MM.1S (cell line): Measurements from ENCODE around the gene DYNLT2.

Source experiments
- DNase-seq: peaks from one replicate; pipeline ENCODE4 v3.0.0-alpha.2; 2015
- H2AFZ ChIP-seq: fragments of 300-600 bp; sonication (generic); 2 replicates; pipeline ENCODE4 v1.6.0; 2016; ENCODE audit warnings: antibody characterized with exemption, low read length
- H3F3A ChIP-seq: fragments of 300-600 bp; sonication (generic); 2 replicates; pipeline ENCODE4 v1.6.1; 2016; ENCODE audit warnings: mild to moderate bottlenecking, antibody characterized with exemption, low read length, moderate library complexity, mixed read lengths; ENCODE audit not compliant: insufficient read depth
- H3K27ac ChIP-seq: fragments of 300-600 bp; sonication (generic); 2 replicates; pipeline ENCODE4 v1.5.1; 2016; ENCODE audit warnings: mild to moderate bottlenecking, low read length
- H3K27me3 ChIP-seq: fragments of 300-600 bp; sonication (generic); replicated peaks from 2 replicates; pipeline ENCODE4 v1.6.0; 2016; ENCODE audit warnings: low read length; ENCODE audit not compliant: insufficient read depth
- H3K36me3 ChIP-seq: fragments of 300-600 bp; sonication (generic); replicated peaks from 2 replicates; pipeline ENCODE4 v1.6.1; 2016; ENCODE audit warnings: mild to moderate bottlenecking, low read length, mixed read lengths; ENCODE audit not compliant: insufficient read depth
- H3K4me1 ChIP-seq: fragments of 300-600 bp; sonication (generic); 2 replicates; pipeline ENCODE4 v1.6.1; 2016; ENCODE audit warnings: low read length, mixed read lengths
- H3K4me2 ChIP-seq: fragments of 300-600 bp; sonication (generic); 2 replicates; pipeline ENCODE4 v1.6.0; 2016; ENCODE audit warnings: low read depth, low read length
- H3K4me3 ChIP-seq: fragments of 300-600 bp; sonication (generic); 2 replicates; pipeline ENCODE4 v1.5.1; 2016; ENCODE audit warnings: low read length, mixed read lengths
- H3K79me2 ChIP-seq: fragments of 300-600 bp; sonication (generic); 2 replicates; pipeline ENCODE4 v1.6.1; 2016; ENCODE audit warnings: mixed run types, low read length, mixed read lengths
- H3K9ac ChIP-seq: fragments of 300-600 bp; sonication (generic); 2 replicates; pipeline ENCODE4 v1.6.1; 2016; ENCODE audit warnings: low read length, mixed read lengths
- H3K9me2 ChIP-seq: fragments of 300-600 bp; sonication (generic); replicated peaks from 2 replicates; pipeline ENCODE4 v1.6.1; 2016; ENCODE audit warnings: mild to moderate bottlenecking, low read length, mixed read lengths; ENCODE audit not compliant: insufficient read depth
- H3K9me3 ChIP-seq: fragments of 300-600 bp; sonication (generic); replicated peaks from 2 replicates; pipeline ENCODE4 v1.6.1; 2016; ENCODE audit warnings: mild to moderate bottlenecking, low read length, mixed read lengths; ENCODE audit not compliant: insufficient read depth
- H4K20me1 ChIP-seq: fragments of 300-600 bp; sonication (generic); 2 replicates; pipeline ENCODE4 v1.6.1; 2016; ENCODE audit warnings: mild to moderate bottlenecking, low read length, moderate library complexity, mixed read lengths; ENCODE audit not compliant: insufficient read depth
- EZH2 ChIP-seq: fragments of 300-600 bp; sonication (generic); optimal IDR thresholded peaks from 2 replicates; pipeline ENCODE3; 2017; ENCODE audit warnings: low read depth, mild to moderate bottlenecking, antibody characterized with exemption, low read length, mixed read lengths
- EZH2phosphoT487 ChIP-seq: fragments of 300-600 bp; sonication (generic); IDR thresholded peaks from 2 replicates; pipeline ENCODE4 v1.6.1; 2018; ENCODE audit warnings: antibody characterized with exemption, low read length
- TF ChIP-seq, protein P1 (sequence below): fragments of 300-600 bp; sonication (generic); IDR thresholded peaks from 2 replicates; pipeline ENCODE4 v1.5.1; 2016; ENCODE audit warnings: antibody characterized with exemption, low read length, mixed read lengths

DYNLT2 gene

DNA sequence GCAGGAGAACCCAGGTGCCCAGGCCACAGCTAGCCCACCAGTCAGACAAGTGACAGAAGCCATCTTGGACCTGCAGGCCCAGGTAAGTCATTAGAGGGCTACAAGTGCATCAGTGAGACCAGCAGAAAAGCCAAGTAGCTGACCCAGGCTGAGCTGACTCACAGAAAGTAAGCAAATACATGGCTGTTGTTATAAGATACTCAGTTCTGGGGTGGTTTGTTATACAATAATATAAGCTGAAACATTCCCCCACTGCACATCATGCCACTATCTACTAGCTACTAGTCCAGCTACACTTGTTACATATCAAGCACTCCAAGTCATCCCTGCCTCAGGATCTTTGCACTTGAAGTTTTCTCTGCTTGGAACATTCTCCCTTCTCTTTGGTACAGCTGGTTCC lies 10.0 kb downstream of the DYNLT2 start:
- H3K9me3 ChIP-seq: no peaks in the 10 kb centered on the region
- no peak for DNase-seq
- H3K36me3 ChIP-seq: no peaks in the 10 kb centered on the region
- no peak overlapping the region for H3K27ac ChIP-seq
- no peaks in the 10 kb centered on the region for H3K27me3 ChIP-seq
- H3K79me2 ChIP-seq: no peaks in the 10 kb centered on the region
- H4K20me1 ChIP-seq: no peaks in the 10 kb centered on the region
- no peaks in the 10 kb centered on the region for H3F3A ChIP-seq
- H3K9ac ChIP-seq: no peak overlapping the region
- H2AFZ ChIP-seq: no peak overlapping the region
- no peaks in the 10 kb centered on the region for H3K4me1 ChIP-seq
- TF ChIP-seq EZH2phosphoT487: no peak
- H3K4me3 ChIP-seq: no peak overlapping the region
- no peaks in the 10 kb centered on the region for H3K9me2 ChIP-seq
- no peak overlapping the region for H3K4me2 ChIP-seq

- H4K20me1 ChIP-seq: no peaks in the 10 kb centered on the region
- no peak for DNase-seq
- H2AFZ ChIP-seq: no peak overlapping the region
- no peak overlapping the region for H3K9ac ChIP-seq
- no peaks in the 10 kb centered on the region for H3K36me3 ChIP-seq
- H3K9me3 ChIP-seq: no peaks in the 10 kb centered on the region
- H3K79me2 ChIP-seq: no peaks in the 10 kb centered on the region
- H3K4me1 ChIP-seq: no peaks in the 10 kb centered on the region
- H3K9me2 ChIP-seq: no peaks in the 10 kb centered on the region
- no peak overlapping the region for H3K4me2 ChIP-seq
- H3K4me3 ChIP-seq: no peak overlapping the region
- no peak overlapping the region for H3K27ac ChIP-seq
- no peak for TF ChIP-seq EZH2phosphoT487
- no peak for TF ChIP-seq EZH2
- TF ChIP-seq, protein P1, sequence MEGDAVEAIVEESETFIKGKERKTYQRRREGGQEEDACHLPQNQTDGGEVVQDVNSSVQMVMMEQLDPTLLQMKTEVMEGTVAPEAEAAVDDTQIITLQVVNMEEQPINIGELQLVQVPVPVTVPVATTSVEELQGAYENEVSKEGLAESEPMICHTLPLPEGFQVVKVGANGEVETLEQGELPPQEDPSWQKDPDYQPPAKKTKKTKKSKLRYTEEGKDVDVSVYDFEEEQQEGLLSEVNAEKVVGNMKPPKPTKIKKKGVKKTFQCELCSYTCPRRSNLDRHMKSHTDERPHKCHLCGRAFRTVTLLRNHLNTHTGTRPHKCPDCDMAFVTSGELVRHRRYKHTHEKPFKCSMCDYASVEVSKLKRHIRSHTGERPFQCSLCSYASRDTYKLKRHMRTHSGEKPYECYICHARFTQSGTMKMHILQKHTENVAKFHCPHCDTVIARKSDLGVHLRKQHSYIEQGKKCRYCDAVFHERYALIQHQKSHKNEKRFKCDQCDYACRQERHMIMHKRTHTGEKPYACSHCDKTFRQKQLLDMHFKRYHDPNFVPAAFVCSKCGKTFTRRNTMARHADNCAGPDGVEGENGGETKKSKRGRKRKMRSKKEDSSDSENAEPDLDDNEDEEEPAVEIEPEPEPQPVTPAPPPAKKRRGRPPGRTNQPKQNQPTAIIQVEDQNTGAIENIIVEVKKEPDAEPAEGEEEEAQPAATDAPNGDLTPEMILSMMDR: no peak
- no peaks in the 10 kb centered on the region for H3F3A ChIP-seq
- H3K27me3 ChIP-seq: no peaks in the 10 kb centered on the region
Measured at GRCh38 chr6:169738976-169739529, 12.3 kb downstream of the DYNLT2 start.

DNA sequence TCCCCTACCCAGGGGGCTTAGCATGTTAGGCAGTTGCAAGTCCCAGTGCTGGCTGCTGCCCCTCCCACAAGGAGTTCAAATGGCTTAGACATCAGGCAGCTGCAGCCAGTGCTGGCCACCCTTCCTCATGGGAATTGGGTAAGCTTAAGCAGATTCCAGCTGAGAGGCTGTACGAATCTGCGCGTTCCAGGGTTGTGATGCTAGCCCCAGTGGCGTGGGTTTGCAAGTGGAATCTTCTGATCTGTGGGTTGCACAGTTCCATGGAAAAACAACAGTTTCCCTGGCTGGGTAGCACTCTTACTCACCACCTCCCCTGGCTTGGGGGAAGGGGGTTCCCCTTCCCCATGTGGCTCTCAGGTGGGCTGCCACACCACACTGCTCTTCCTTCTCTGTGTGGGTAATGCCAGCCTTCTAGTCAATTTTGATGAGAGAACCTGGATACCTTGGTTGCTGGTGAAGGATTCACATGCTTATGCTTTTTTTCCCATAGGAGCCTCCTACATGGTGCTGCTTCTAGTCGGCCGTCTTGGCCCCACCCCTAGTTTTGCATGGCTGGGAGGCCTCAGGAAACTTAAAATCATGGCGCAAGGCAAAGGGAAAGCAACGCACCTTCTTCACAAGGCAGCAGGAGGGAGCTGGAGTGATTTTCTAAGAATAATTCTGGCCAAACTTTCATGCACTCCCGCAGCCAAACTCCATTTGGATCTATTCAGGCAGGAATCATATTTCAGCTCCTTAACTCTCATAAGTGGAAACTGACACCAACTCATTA lies 13.0 kb downstream of the DYNLT2 start:
- DNase-seq: no peak
- H4K20me1 ChIP-seq: no peaks in the 10 kb centered on the region
- H3K4me3 ChIP-seq: no peak overlapping the region
- no peaks in the 10 kb centered on the region for H3K79me2 ChIP-seq
- H3K4me1 ChIP-seq: no peaks in the 10 kb centered on the region
- TF ChIP-seq EZH2 (no peak), EZH2phosphoT487 (no peak)
- TF ChIP-seq, protein P1: no peak
- H3K4me2 ChIP-seq: no peak overlapping the region
- no peaks in the 10 kb centered on the region for H3K9me3 ChIP-seq
- no peaks in the 10 kb centered on the region for H3K27me3 ChIP-seq
- H3F3A ChIP-seq: no peaks in the 10 kb centered on the region
- no peak overlapping the region for H3K9ac ChIP-seq
- no peaks in the 10 kb centered on the region for H3K9me2 ChIP-seq
- H3K36me3 ChIP-seq: no peaks in the 10 kb centered on the region
- H2AFZ ChIP-seq: no peak overlapping the region
- H3K27ac ChIP-seq: no peak overlapping the region

- H3K36me3 ChIP-seq: no peaks in the 10 kb centered on the region
- H2AFZ ChIP-seq: no peak overlapping the region
- no peaks in the 10 kb centered on the region for H3K9me3 ChIP-seq
- H3K4me2 ChIP-seq: no peak overlapping the region
- no peaks in the 10 kb centered on the region for H3K79me2 ChIP-seq
- no peaks in the 10 kb centered on the region for H3K9me2 ChIP-seq
- H3F3A ChIP-seq: no peaks in the 10 kb centered on the region
- DNase-seq: no peak
- H3K4me1 ChIP-seq: no peaks in the 10 kb centered on the region
- H3K9ac ChIP-seq: no peak overlapping the region
- TF ChIP-seq EZH2phosphoT487 (no peak), EZH2 (no peak)
- TF ChIP-seq, protein P1: no peak
- H3K27me3 ChIP-seq: no peaks in the 10 kb centered on the region
- H3K27ac ChIP-seq: no peak overlapping the region
- H4K20me1 ChIP-seq: no peaks in the 10 kb centered on the region
- H3K4me3 ChIP-seq: no peak overlapping the region
Measured at GRCh38 chr6:169729961-169730360, 21.4 kb downstream of the DYNLT2 start.
